Sigmoid colon (tissue), 7 donors: ENCODE measurements around the gene YAP1. TPM values are rescaled to one million over a fixed set of nuclear protein-coding genes. Genes with fewer than 3 reads are reported as not detected.

Experiments used
- DNase-seq: peaks from one replicate; pipeline ENCODE4 v3.0.0-alpha.2; 2019
- H3K27ac ChIP-seq, 4 donors: fragments of 200-600 bp; sonication (generic); one replicate each; pipeline ENCODE4 v1.5.1; 2016 to 2019; ENCODE audit warnings: mild to moderate bottlenecking in 1 of 4
- H3K27me3 ChIP-seq, 3 donors: fragments of 200-600 bp; sonication (generic); one replicate each; pipeline ENCODE4 v1.5.1; 2019; ENCODE audit warnings: mild to moderate bottlenecking in 1 of 3
- H3K36me3 ChIP-seq, 4 donors: fragments of 200-600 bp; sonication (generic); one replicate each; pipeline ENCODE4 v1.5.1; 2016 to 2019
- H3K4me1 ChIP-seq, 4 donors: fragments of 200-600 bp; sonication (generic); one replicate each; pipeline ENCODE4 v1.5.1; 2017 to 2019
- H3K4me3 ChIP-seq, 4 donors: fragments of 200-600 bp; sonication (generic); one replicate each; pipeline ENCODE4 v1.5.1; 2017 to 2019; ENCODE audit warnings: mild to moderate bottlenecking in 2 of 4, moderate library complexity in 1 of 4
- H3K9me3 ChIP-seq, 4 donors: fragments of 200-600 bp in 3 of 4; sonication (generic) in 3 of 4; one replicate each; pipeline versions ENCODE4 v1.5.1 to v1.6.1; 2013 to 2019
- EP300 ChIP-seq, 4 donors: sonication (generic); formaldehyde crosslinking; IDR thresholded peaks; one replicate each; pipeline ENCODE4 v1.6.1; 2017; ENCODE audit warnings: antibody characterized with exemption in 4 of 4
- POLR2A ChIP-seq, 2 donors: fragments of 450-650 bp; IDR thresholded peaks; one replicate each; pipeline ENCODE4 v1.6.1; 2016; ENCODE audit warnings: antibody characterized with exemption in 2 of 2, mild to moderate bottlenecking in 2 of 2, moderate library complexity in 2 of 2
- POLR2AphosphoS5 ChIP-seq, 4 donors: sonication (generic); formaldehyde crosslinking; IDR thresholded peaks; one replicate each; pipeline ENCODE4 v1.6.1; 2017; ENCODE audit warnings: antibody characterized with exemption in 4 of 4
- WGBS, 2 donors: extraction: QIAGEN DNeasy Blood & Tissue Kit; methylation state at CpG; one replicate each; pipeline ENCODE4 v1.1.7; 2013; 5-methylcytosine and 5-hydroxymethylcytosine counted together
- intact Hi-C: fragments of 100-400 bp; cut with DNase I; formaldehyde crosslinking; loops from one replicate; pipeline ENCODE4 v1.15.1; 2023
- polyA plus RNA-seq, 3 donors: library from polyadenylated mRNA; stranded (reverse); fragments of 200-250 nt; gene quantifications; one replicate each; pipeline ENCODE4 v1.2.3, GENCODE V29; 2013
- total RNA-seq, 4 donors: library from RNA; depleted of rRNA; stranded (reverse); fragments of >200 nt; gene quantifications; one replicate each; pipeline ENCODE4 v1.1.0, GENCODE V29; 2016
- TF ChIP-seq, protein P1 (sequence below), 4 experiments: fragments of 450-650 bp in 3 of 4; fragments of 200-600 bp in 1 of 4; IDR thresholded peaks; one replicate each; pipeline ENCODE4 v1.5.1; 2016 to 2019; ENCODE audit warnings: antibody characterized with exemption in 4 of 4, mild to moderate bottlenecking in 3 of 4, moderate library complexity in 2 of 4
- donor health status: healthy with polysubstance abuse.
- donor health status: Bipolar disorder and iron deficiency.
- donor health status: healthy.

The YAP1 gene
- total and polyA plus RNA-seq, 7 donors: 12.0 to 239 (median 159) TPM

DNA sequence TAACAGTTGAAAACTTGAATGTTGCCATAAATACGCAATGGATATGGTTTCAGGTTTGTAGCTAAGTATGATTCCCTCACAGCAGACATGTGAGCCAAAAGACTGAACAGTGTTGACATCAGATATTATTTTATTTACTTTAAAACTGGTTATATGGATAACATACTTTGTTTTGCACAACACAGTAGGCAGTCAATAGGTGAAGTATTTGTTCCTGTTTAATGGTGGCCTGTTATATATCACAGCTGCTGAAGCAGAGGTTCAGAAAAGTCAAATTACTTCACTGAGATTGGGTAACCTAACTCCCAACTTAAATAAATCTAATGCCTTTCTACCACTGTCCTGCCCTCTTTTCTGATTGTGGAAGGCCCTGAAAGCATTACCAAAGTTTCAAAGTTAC is 44.6 kb downstream of the YAP1 start:
- Histone ChIP-seq H3K27ac (peak overlapping the region in 2 of 4 donors; percentile 58 to 59), H3K27me3 (no peaks in the 10 kb centered on the region), H3K4me3 (no peak overlapping the region), H3K36me3 (no peaks in the 10 kb centered on the region), H3K9me3 (no peaks in the 10 kb centered on the region), H3K4me1 (peaks cover 0 to 72% (median 43%) of the 10 kb centered on the region in 4 donors)
- intact Hi-C loops: loop anchor here (5.0 kb wide), 1 partner anchor 43 kb away; the partner anchor contains the start of gene YAP1
- TF ChIP-seq POLR2A (IDR thresholded peaks at IDR 0.05): no peak
- no peak for TF ChIP-seq EP300 (IDR thresholded peaks at IDR 0.05)
- no peak for TF ChIP-seq POLR2AphosphoS5 (IDR thresholded peaks at IDR 0.05)
- TF ChIP-seq, protein P1, sequence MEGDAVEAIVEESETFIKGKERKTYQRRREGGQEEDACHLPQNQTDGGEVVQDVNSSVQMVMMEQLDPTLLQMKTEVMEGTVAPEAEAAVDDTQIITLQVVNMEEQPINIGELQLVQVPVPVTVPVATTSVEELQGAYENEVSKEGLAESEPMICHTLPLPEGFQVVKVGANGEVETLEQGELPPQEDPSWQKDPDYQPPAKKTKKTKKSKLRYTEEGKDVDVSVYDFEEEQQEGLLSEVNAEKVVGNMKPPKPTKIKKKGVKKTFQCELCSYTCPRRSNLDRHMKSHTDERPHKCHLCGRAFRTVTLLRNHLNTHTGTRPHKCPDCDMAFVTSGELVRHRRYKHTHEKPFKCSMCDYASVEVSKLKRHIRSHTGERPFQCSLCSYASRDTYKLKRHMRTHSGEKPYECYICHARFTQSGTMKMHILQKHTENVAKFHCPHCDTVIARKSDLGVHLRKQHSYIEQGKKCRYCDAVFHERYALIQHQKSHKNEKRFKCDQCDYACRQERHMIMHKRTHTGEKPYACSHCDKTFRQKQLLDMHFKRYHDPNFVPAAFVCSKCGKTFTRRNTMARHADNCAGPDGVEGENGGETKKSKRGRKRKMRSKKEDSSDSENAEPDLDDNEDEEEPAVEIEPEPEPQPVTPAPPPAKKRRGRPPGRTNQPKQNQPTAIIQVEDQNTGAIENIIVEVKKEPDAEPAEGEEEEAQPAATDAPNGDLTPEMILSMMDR (IDR thresholded peaks at IDR 0.05): no peak
- 93 to 95% methylated on average over 1 of the region's 1 CpG for WGBS, 2 donors
- no peak for DNase-seq

DNA sequence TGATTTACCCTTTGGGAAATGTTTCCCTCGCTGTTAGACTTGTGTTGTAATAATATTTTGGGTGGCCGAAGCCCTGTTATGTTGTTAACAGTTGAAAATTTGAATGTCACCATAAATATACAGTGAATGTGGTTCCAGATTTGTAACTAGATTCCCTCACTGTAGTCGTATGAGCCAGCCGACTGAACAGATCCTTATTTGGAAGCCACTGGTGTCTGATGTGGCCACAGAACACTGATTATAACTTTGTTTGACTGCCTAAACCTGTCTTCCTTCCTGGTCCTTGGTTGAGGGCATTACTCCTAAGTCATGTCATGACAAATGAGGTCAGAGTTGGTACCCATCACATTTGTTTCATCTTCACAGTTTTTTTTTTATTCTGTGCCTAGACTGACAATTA is 45.4 kb downstream of the YAP1 start:
- intact Hi-C loops: loop anchor here (5.0 kb wide), 1 partner anchor 43 kb away; the partner anchor contains the start of gene YAP1

DNA sequence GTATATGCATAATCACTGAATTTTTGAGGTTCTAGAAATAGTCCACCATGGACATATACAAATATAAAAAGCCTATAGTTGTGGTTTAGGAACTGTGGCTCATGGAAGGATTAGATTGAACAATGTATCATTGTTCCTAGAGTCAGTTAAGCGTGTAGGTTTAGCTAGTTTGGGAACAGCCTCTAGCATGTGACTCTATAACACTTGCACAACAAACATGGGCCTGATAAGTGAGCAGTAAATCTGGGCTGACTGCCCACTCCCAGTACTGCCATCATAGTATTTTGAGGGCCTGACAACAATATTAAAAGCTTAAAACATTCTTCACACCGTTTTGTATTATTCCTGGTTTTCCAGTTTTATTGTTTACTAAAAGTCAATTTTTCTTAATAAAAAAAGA is 47.0 kb downstream of the YAP1 start:
- DNase-seq: peak; percentile 76
- Histone ChIP-seq H3K4me1 (peaks cover 0 to 68% (median 44%) of the 10 kb centered on the region in 4 donors), H3K9me3 (no peaks in the 10 kb centered on the region), H3K4me3 (no peak overlapping the region), H3K27ac (no peak overlapping the region), H3K36me3 (no peaks in the 10 kb centered on the region), H3K27me3 (no peaks in the 10 kb centered on the region)
- TF ChIP-seq, protein P1 (IDR thresholded peaks at IDR 0.05): no peak
- no peak for TF ChIP-seq EP300 (IDR thresholded peaks at IDR 0.05)
- no peak for TF ChIP-seq POLR2A (IDR thresholded peaks at IDR 0.05)
- TF ChIP-seq POLR2AphosphoS5 (IDR thresholded peaks at IDR 0.05): no peak
- intact Hi-C loops: loop anchor here (5.0 kb wide), 1 partner anchor 45 kb away; the partner anchor contains the start of gene YAP1
- WGBS, 2 donors: 11 to 38% methylated on average over 2 of the region's 2 CpGs

More for the DNA sequence above, 45.4 kb downstream of the YAP1 start:
- WGBS, 2 donors: 61 to 71% methylated on average over 4 of the region's 4 CpGs
- no peak overlapping the region for H3K4me3 ChIP-seq
- H3K9me3 ChIP-seq: no peaks in the 10 kb centered on the region
- DNase-seq: no peak
- no peaks in the 10 kb centered on the region for H3K36me3 ChIP-seq
- TF ChIP-seq EP300 (IDR thresholded peaks at IDR 0.05) (no peak), POLR2A (IDR thresholded peaks at IDR 0.05) (no peak), POLR2AphosphoS5 (IDR thresholded peaks at IDR 0.05) (no peak)
- TF ChIP-seq, protein P1 (IDR thresholded peaks at IDR 0.05): no peak
- H3K4me1 ChIP-seq: peaks cover 0 to 80% (median 43%) of the 10 kb centered on the region in 4 donors
- no peaks in the 10 kb centered on the region for H3K27me3 ChIP-seq
- peak overlapping the region; percentile 30 to 59 (median 52) for H3K27ac ChIP-seq

DNA sequence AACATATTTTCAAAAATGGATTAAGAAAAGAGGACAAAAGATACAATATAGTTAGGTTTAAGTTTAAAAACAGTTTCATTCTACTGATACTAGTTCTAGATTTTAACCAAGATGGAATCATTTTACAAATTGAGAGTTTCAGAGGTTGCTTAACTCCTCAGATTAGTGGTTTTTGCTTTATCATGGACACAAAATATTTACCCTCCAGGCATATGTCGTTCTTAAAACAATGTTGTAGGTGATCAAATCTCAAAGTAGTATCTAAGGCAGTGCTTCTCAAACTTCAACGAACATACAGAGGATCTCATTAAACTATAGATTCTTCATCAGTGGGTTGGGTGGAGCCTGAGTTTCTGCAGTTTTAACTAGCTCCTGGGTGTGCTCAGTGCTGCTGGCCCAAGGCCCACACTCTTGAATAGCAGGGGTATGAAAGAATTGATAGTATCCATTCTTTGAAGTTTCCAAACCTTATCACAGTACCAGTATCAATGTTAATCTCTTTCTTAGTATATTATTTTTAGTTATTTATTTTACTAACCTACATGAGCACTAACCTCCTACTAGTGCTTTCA is 48.0 kb downstream of the YAP1 start:
- Histone ChIP-seq H3K36me3 (peaks cover 0 to 3% (median 0%) of the 10 kb centered on the region in 4 donors), H3K4me3 (no peak overlapping the region), H3K27me3 (no peaks in the 10 kb centered on the region), H3K9me3 (no peaks in the 10 kb centered on the region), H3K4me1 (peaks cover 0 to 64% (median 44%) of the 10 kb centered on the region in 4 donors), H3K27ac (no peak overlapping the region)
- WGBS, 2 donors: 14 to 53% methylated on average over 2 of the region's 2 CpGs
- DNase-seq: no peak
- intact Hi-C loops: loop anchor here (5.0 kb wide), 1 partner anchor 46 kb away; the partner anchor contains the start of gene YAP1
- TF ChIP-seq EP300 (IDR thresholded peaks at IDR 0.05) (no peak), POLR2AphosphoS5 (IDR thresholded peaks at IDR 0.05) (no peak), POLR2A (IDR thresholded peaks at IDR 0.05) (no peak)
- TF ChIP-seq, protein P1 (IDR thresholded peaks at IDR 0.05): no peak
